Lung (tissue), 12 donors: ENCODE data around the gene BIN1. TPM values are rescaled to one million over a fixed set of nuclear protein-coding genes. Genes with fewer than 3 reads are reported as not detected.

Experiments
- ATAC-seq: fragments of 200-7000 bp; cut with Tn5 transposase; one replicate; pipeline ENCODE4 v1.9.1; 2020; ENCODE audit warnings: moderate number of reproducible peaks; ENCODE audit not compliant: insufficient read depth, low FRiP score
- DNase-seq, 3 donors: peaks; one replicate each; pipeline ENCODE4 v3.0.0-alpha.2; 2013 to 2017
- H3K27ac ChIP-seq, 2 donors: one replicate each; pipeline ENCODE4 v1.5.1; 2013; ENCODE audit warnings: mild to moderate bottlenecking in 2 of 2, moderate library complexity in 2 of 2, control low read depth in 1 of 2, inconsistent platforms in 1 of 2, low read depth in 1 of 2, low read length in 1 of 2
- H3K27me3 ChIP-seq, 3 donors: one replicate each; pipeline ENCODE4 v1.5.1; 2013; ENCODE audit warnings: low read length in 2 of 3; ENCODE audit not compliant: control insufficient read depth in 3 of 3, insufficient read depth in 3 of 3
- H3K36me3 ChIP-seq, 4 donors: one replicate each; pipeline ENCODE4 v1.5.1; 2013; ENCODE audit warnings: low read length in 4 of 4, mild to moderate bottlenecking in 1 of 4, moderate library complexity in 1 of 4; ENCODE audit not compliant: control insufficient read depth in 4 of 4, insufficient read depth in 4 of 4
- H3K4me1 ChIP-seq, 5 donors: one replicate each; pipeline ENCODE4 v1.5.1; 2013; ENCODE audit warnings: low read length in 5 of 5, mild to moderate bottlenecking in 2 of 5, moderate library complexity in 1 of 5; ENCODE audit not compliant: control insufficient read depth in 5 of 5, insufficient read depth in 5 of 5
- H3K4me3 ChIP-seq: one replicate; pipeline ENCODE4 v1.5.1; 2013; ENCODE audit warnings: mild to moderate bottlenecking, control low read depth, moderate library complexity
- H3K9ac ChIP-seq, 2 donors: one replicate each; pipeline ENCODE4 v1.5.1; 2013; ENCODE audit warnings: low read length in 2 of 2, control low read depth in 1 of 2; ENCODE audit not compliant: insufficient read depth in 1 of 2
- H3K9me3 ChIP-seq, 4 donors: one replicate each; pipeline ENCODE4 v1.5.1; 2013; ENCODE audit warnings: low read length in 3 of 4, mild to moderate bottlenecking in 1 of 4, moderate library complexity in 1 of 4; ENCODE audit not compliant: control insufficient read depth in 4 of 4, insufficient read depth in 3 of 4
- WGBS, 2 donors: extraction: QIAGEN DNeasy Blood & Tissue Kit; methylation state at CpG; one replicate each; pipeline ENCODE4 v1.1.7; 2013; 5-methylcytosine and 5-hydroxymethylcytosine counted together
- polyA plus RNA-seq, 2 donors: library from polyadenylated mRNA; stranded (reverse); fragments of 200-250 nt; gene quantifications; one replicate each; pipeline ENCODE4 v1.2.1, GENCODE V29; 2013
- total RNA-seq, 2 donors: library from RNA; depleted of rRNA in 1 of 2; stranded (reverse); fragments of >200 nt in 1 of 2; gene quantifications; one replicate each; pipeline ENCODE4 v1.2.1, GENCODE V29; 2014 to 2021
- TF ChIP-seq, protein P1 (sequence below): IDR thresholded peaks from 2 replicates; pipeline ENCODE4 v1.5.1; 2012; ENCODE audit warnings: mild to moderate bottlenecking; ENCODE audit errors: control extremely low read depth, extremely low read depth
- donor health status: control.
- donor health status: control.
- donor health status: Bipolar disorder and iron deficiency.
- donor health status: healthy.
- donor health status: DM: yes; HTN: yes; CAD: no.

BIN1 gene
- total and polyA plus RNA-seq, 4 donors, result 28.8 to 41.7 (median 36.2) TPM

DNA sequence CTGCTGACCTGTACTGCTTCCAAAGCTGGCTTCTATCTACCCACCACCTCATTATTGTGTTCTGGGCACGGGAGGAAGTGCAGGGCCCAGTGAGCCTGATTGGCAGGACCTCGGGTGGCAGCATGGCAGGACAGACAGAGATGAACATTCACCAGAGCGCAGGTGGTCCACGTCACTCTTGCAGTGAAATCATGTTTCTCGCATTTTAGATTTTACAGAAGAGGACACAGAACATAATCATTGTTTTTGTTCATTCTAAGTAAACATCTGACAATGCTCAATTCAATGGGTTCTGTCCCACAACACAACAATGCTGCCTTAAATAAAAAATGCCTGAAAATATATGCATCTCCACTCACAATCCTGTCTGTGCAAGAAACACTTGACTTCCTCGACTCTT, 11.5 kb upstream of the BIN1 start:
- WGBS, 2 donors, result 85 to 91% methylated on average over 6 of the region's 6 CpGs
- ATAC-seq (no peak), DNase-seq (no peak)
- Histone ChIP-seq H3K9me3 (peaks cover 0 to 2% (median 0%) of the 10 kb centered on the region in 4 donors), H3K36me3 (no peaks in the 10 kb centered on the region), H3K4me1 (no peaks in the 10 kb centered on the region), H3K27ac (no peak overlapping the region), H3K27me3 (no peaks in the 10 kb centered on the region), H3K9ac (no peak overlapping the region), H3K4me3 (no peak overlapping the region)
- TF ChIP-seq, protein P1, sequence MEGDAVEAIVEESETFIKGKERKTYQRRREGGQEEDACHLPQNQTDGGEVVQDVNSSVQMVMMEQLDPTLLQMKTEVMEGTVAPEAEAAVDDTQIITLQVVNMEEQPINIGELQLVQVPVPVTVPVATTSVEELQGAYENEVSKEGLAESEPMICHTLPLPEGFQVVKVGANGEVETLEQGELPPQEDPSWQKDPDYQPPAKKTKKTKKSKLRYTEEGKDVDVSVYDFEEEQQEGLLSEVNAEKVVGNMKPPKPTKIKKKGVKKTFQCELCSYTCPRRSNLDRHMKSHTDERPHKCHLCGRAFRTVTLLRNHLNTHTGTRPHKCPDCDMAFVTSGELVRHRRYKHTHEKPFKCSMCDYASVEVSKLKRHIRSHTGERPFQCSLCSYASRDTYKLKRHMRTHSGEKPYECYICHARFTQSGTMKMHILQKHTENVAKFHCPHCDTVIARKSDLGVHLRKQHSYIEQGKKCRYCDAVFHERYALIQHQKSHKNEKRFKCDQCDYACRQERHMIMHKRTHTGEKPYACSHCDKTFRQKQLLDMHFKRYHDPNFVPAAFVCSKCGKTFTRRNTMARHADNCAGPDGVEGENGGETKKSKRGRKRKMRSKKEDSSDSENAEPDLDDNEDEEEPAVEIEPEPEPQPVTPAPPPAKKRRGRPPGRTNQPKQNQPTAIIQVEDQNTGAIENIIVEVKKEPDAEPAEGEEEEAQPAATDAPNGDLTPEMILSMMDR, result no peak

DNA sequence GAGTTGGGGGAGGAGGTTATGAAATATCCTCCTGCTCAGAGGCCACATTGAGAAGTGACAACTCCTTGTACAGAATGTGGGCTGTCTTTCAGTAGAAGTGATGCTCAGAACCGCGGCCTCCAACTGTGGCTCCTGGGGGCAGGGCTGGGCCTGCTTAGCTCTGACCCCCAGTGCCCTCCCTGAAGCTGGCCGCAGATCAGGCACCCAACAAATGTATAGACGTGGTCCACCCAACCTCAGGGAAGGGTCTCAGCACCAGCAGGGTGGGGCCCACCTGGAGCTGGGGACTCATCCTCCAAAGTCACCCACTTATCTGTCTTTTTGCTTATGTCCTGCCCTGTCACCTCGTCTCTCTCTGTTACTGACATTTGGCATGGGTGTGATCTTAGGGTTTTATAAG, 11.1 kb upstream of the BIN1 start:
- H3K36me3 ChIP-seq, result no peaks in the 10 kb centered on the region
- no peaks in the 10 kb centered on the region for H3K4me1 ChIP-seq
- ATAC-seq (no peak), DNase-seq (no peak)
- TF ChIP-seq, protein P1, result no peak
- H3K27me3 ChIP-seq, result no peaks in the 10 kb centered on the region
- H3K9ac ChIP-seq, result no peak overlapping the region
- peaks cover 0 to 2% (median 0%) of the 10 kb centered on the region in 4 donors for H3K9me3 ChIP-seq
- WGBS, 2 donors, result 93% methylated on average over 5 of the region's 5 CpGs
- no peak overlapping the region for H3K4me3 ChIP-seq
- H3K27ac ChIP-seq, result no peak overlapping the region

DNA sequence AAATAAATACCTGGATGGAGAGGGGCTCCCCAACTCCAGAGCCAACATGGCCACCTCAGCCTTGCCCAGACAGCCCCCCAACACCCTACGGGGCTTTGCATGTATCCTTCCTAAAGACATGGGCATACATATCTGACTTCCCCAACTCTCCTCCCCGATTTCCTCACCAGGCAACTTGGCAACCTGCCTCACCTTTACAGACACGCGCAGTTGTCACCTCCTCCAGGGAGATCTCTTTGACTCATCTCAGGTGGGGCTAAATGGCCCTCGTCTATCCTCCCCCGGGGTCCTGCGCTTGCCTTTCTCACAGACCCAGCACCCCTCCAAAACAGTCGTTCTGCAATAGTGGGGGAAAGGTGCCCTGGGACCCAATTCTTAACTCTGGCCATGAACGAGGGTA, 10.6 kb upstream of the BIN1 start:
- 93 to 94% methylated on average over 9 of the region's 9 CpGs for WGBS, 2 donors
- H3K27ac ChIP-seq, result no peak overlapping the region
- no peaks in the 10 kb centered on the region for H3K4me1 ChIP-seq
- DNase-seq, result no peak
- ATAC-seq, result no peak
- no peak overlapping the region for H3K4me3 ChIP-seq
- H3K9me3 ChIP-seq, result peaks cover 0 to 2% (median 0%) of the 10 kb centered on the region in 4 donors
- no peaks in the 10 kb centered on the region for H3K36me3 ChIP-seq
- no peaks in the 10 kb centered on the region for H3K27me3 ChIP-seq
- H3K9ac ChIP-seq, result no peak overlapping the region
- TF ChIP-seq, protein P1, result no peak

DNA sequence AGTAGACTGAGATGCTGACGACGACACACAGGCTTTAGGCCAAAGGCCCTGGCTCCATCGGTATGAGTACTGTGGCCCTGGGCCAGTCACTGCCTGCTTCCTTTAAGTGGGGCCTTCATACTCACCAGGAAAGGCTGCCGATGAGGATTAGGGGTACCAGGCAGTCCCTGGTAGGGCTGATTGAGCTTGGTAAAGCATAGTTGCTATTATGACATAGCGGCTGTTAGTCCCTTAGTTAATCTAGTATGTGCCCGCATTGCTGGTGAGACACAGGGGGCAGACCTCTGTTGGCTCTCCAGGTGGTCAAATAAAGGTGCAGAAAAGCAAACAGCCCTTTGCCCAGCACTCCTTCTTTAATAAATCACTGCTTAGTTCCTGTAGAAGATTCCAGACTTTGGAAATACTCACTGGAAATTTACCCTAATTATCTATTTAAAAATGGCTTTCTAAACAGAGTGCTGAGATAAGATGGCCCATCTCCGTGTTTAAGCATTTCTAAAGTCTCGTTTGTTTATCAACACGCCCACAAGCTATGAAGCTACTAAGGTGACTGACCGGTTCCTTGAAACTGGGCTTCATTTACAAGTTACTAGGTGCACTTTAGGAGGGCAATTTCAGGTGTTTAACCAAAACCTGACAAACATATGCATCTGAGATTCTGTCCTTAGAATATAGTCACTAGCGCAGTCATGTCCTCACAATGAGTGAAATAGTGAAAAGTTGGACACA, 8.7 kb upstream of the BIN1 start:
- H3K9ac ChIP-seq, result no peak overlapping the region
- TF ChIP-seq, protein P1, result no peak
- WGBS, 2 donors, result 73 to 81% methylated on average over 11 of the region's 11 CpGs
- no peak overlapping the region for H3K4me3 ChIP-seq
- no peaks in the 10 kb centered on the region for H3K4me1 ChIP-seq
- H3K27ac ChIP-seq, result no peak overlapping the region
- no peaks in the 10 kb centered on the region for H3K36me3 ChIP-seq
- ATAC-seq (no peak), DNase-seq (no peak)
- peaks cover 0 to 2% (median 0%) of the 10 kb centered on the region in 4 donors for H3K9me3 ChIP-seq
- no peaks in the 10 kb centered on the region for H3K27me3 ChIP-seq
